Transverse colon (tissue), 4 donors: ENCODE measurements around the gene FAM149B1. TPM values are rescaled to one million over a fixed set of nuclear protein-coding genes. Genes with fewer than 3 reads are reported as not detected.

Experiments
- DNase-seq: peaks from one replicate; pipeline ENCODE4 v3.0.0-alpha.2; 2019
- H3K27ac ChIP-seq, 4 donors: fragments of 200-600 bp; sonication (generic); 2 replicates each; pipeline ENCODE4 v1.5.1; 2016 to 2018; ENCODE audit warnings: inconsistent platforms in 4 of 4
- H3K27me3 ChIP-seq: fragments of 200-600 bp; sonication (generic); 2 replicates; pipeline ENCODE4 v1.5.1; 2017; ENCODE audit warnings: inconsistent platforms
- H3K36me3 ChIP-seq, 4 donors: fragments of 200-600 bp; sonication (generic); 2 replicates each; pipeline ENCODE4 v1.5.1; 2017 to 2019; ENCODE audit warnings: inconsistent platforms in 4 of 4
- H3K4me1 ChIP-seq, 4 donors: fragments of 200-600 bp; sonication (generic); 2 replicates each; pipeline ENCODE4 v1.5.1; 2017 to 2020; ENCODE audit warnings: inconsistent platforms in 4 of 4
- H3K4me3 ChIP-seq, 4 donors: fragments of 200-600 bp; sonication (generic); 1 replicate in 1 of 4; 2 replicates in 3 of 4; pipeline versions ENCODE4 v1.5.1 to v1.6.1; 2017 to 2019; ENCODE audit warnings: inconsistent platforms in 4 of 4
- H3K9me3 ChIP-seq, 2 donors: fragments of 200-600 bp; sonication (generic); 2 replicates each; pipeline ENCODE4 v1.5.1; 2017 to 2019; ENCODE audit warnings: inconsistent platforms in 2 of 2
- EP300 ChIP-seq: sonication (generic); formaldehyde crosslinking; IDR thresholded peaks from one replicate; pipeline ENCODE4 v1.6.1; 2017; ENCODE audit warnings: antibody characterized with exemption, low read depth
- POLR2A ChIP-seq: fragments of 450-650 bp; IDR thresholded peaks from one replicate; pipeline ENCODE4 v1.6.1; 2016; ENCODE audit warnings: antibody characterized with exemption, mild to moderate bottlenecking, moderate library complexity
- POLR2AphosphoS5 ChIP-seq, 3 donors: sonication (generic); formaldehyde crosslinking; IDR thresholded peaks; one replicate each; pipeline ENCODE4 v1.6.1; 2016; ENCODE audit warnings: antibody characterized with exemption in 3 of 3
- WGBS, 2 donors: methylation state at CpG; one replicate each; pipeline ENCODE4 v1.1.5; 2018; ENCODE audit warnings: low coverage in 1 of 2; 5-methylcytosine and 5-hydroxymethylcytosine counted together
- in situ Hi-C, 4 donors: fragments of 200-750 bp; cut with MboI; loops; one replicate each; pipeline versions ENCODE4 v1.15.0 to v1.15.1; 2017; ENCODE audit warnings: low sequenced_read_pairs in 3 of 4, low pct_ligation_motif_present in 1 of 4, low pct_unique_long_range_greater_than_20kb in 1 of 4
- intact Hi-C: fragments of 100-400 bp; cut with DNase I; formaldehyde crosslinking; loops from one replicate; pipeline ENCODE4 v1.15.1; 2023; ENCODE audit warnings: low total_unique reads
- total RNA-seq, 4 donors: library from RNA; depleted of rRNA; stranded (reverse); fragments of >200 nt; gene quantifications; one replicate each; pipeline ENCODE4 v1.1.0, GENCODE V29; 2016
- TF ChIP-seq, protein P1 (sequence below), 5 experiments: fragments of 200-600 bp in 3 of 5; fragments of 450-650 bp in 2 of 5; sonication (generic) in 3 of 5; IDR thresholded peaks; 1 replicate in 2 of 5; 2 replicates in 3 of 5; pipeline ENCODE4 v1.5.1; 2016 to 2017; ENCODE audit warnings: antibody characterized with exemption in 5 of 5, inconsistent platforms in 3 of 5, mild to moderate bottlenecking in 2 of 5, moderate library complexity in 1 of 5

Gene FAM149B1
- total RNA-seq, 4 donors from 2014 or later: 9.7 to 32.0 (median 17.3) TPM

- intact Hi-C loops: no loop called here
- no peak for TF ChIP-seq POLR2AphosphoS5 (IDR thresholded peaks at IDR 0.05)
- TF ChIP-seq POLR2A: no peak
- TF ChIP-seq EP300: no peak
- TF ChIP-seq, protein P1, sequence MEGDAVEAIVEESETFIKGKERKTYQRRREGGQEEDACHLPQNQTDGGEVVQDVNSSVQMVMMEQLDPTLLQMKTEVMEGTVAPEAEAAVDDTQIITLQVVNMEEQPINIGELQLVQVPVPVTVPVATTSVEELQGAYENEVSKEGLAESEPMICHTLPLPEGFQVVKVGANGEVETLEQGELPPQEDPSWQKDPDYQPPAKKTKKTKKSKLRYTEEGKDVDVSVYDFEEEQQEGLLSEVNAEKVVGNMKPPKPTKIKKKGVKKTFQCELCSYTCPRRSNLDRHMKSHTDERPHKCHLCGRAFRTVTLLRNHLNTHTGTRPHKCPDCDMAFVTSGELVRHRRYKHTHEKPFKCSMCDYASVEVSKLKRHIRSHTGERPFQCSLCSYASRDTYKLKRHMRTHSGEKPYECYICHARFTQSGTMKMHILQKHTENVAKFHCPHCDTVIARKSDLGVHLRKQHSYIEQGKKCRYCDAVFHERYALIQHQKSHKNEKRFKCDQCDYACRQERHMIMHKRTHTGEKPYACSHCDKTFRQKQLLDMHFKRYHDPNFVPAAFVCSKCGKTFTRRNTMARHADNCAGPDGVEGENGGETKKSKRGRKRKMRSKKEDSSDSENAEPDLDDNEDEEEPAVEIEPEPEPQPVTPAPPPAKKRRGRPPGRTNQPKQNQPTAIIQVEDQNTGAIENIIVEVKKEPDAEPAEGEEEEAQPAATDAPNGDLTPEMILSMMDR (IDR thresholded peaks at IDR 0.05): no peak
- no peak for DNase-seq
Observed at GRCh38 chr10:73211106-73211811, 43.3 kb downstream of the FAM149B1 start.

GRCh38 chr10:73215749-73216148, 47.8 kb downstream of the FAM149B1 start:
- WGBS, 2 donors: 100% methylated on average over 1 of the region's 1 CpG
- no peak for DNase-seq
- Histone ChIP-seq H3K4me3 (no peak overlapping the region), H3K27me3 (no peaks in the 10 kb centered on the region), H3K27ac (no peak overlapping the region), H3K9me3 (no peaks in the 10 kb centered on the region), H3K36me3 (peaks cover 0 to 15% (median 0%) of the 10 kb centered on the region in 4 donors), H3K4me1 (no peaks in the 10 kb centered on the region)
- intact Hi-C loops: no loop called here
- TF ChIP-seq, protein P1 (IDR thresholded peaks at IDR 0.05): no peak
- TF ChIP-seq POLR2A (no peak), EP300 (no peak), POLR2AphosphoS5 (IDR thresholded peaks at IDR 0.05) (no peak)
- in situ Hi-C loops: no loop called here

More at GRCh38 chr10:73211106-73211811, 43.3 kb downstream of the FAM149B1 start:
- Histone ChIP-seq H3K27me3 (no peaks in the 10 kb centered on the region), H3K9me3 (no peaks in the 10 kb centered on the region), H3K4me3 (no peak overlapping the region), H3K27ac (no peak overlapping the region), H3K36me3 (peaks cover 0 to 11% (median 0%) of the 10 kb centered on the region in 4 donors), H3K4me1 (no peaks in the 10 kb centered on the region)
- 87 to 94% methylated on average over 1 to 4 of the region's 4 CpGs for WGBS, 2 donors
- in situ Hi-C loops: no loop called here

- no peak overlapping the region for H3K27ac ChIP-seq
- no peaks in the 10 kb centered on the region for H3K9me3 ChIP-seq
- in situ Hi-C loops (no loop called here), intact Hi-C loops (no loop called here)
- H3K4me1 ChIP-seq: no peaks in the 10 kb centered on the region
- 86% methylated on average over 2 of the region's 2 CpGs; no CpG with 5 or more reads in 1 of the 2 donors for WGBS, 2 donors
- no peak for DNase-seq
- H3K27me3 ChIP-seq: no peaks in the 10 kb centered on the region
- H3K4me3 ChIP-seq: no peak overlapping the region
- H3K36me3 ChIP-seq: peaks cover 0 to 15% (median 0%) of the 10 kb centered on the region in 4 donors
- TF ChIP-seq POLR2A: no peak
Observed at GRCh38 chr10:73217628-73218027, 49.7 kb downstream of the FAM149B1 start.

GRCh38 chr10:73218431-73219191, 50.7 kb downstream of the FAM149B1 start:
- Histone ChIP-seq H3K4me3 (no peak overlapping the region), H3K4me1 (no peaks in the 10 kb centered on the region), H3K27ac (no peak overlapping the region), H3K36me3 (peaks cover 0 to 15% (median 0%) of the 10 kb centered on the region in 4 donors), H3K9me3 (no peaks in the 10 kb centered on the region), H3K27me3 (no peaks in the 10 kb centered on the region)
- no peak for DNase-seq
- in situ Hi-C loops: no loop called here
- WGBS, 2 donors: 90 to 92% methylated on average over 2 of the region's 2 CpGs
- TF ChIP-seq EP300: no peak
- TF ChIP-seq POLR2AphosphoS5 (IDR thresholded peaks at IDR 0.05): no peak
- TF ChIP-seq, protein P1 (IDR thresholded peaks at IDR 0.05): peak in 1 of 5 experiments; percentile 22
- intact Hi-C loops: no loop called here
